Esophagus squamous epithelium (tissue), 4 donors: Measurements from ENCODE around the gene SBNO2.

ENCODE experiments used
- POLR2A ChIP-seq, 4 donors: fragments of 450-650 bp; IDR thresholded peaks; one replicate each; pipeline ENCODE4 v1.6.1; 2017; ENCODE audit warnings: antibody characterized with exemption in 4 of 4, mild to moderate bottlenecking in 4 of 4, moderate library complexity in 3 of 4
- TF ChIP-seq, protein P1 (sequence below), 6 experiments: fragments of 450-650 bp in 4 of 6; fragments of 200-600 bp in 2 of 6; sonication (generic) in 2 of 6; IDR thresholded peaks; one replicate each; pipeline ENCODE4 v1.5.1; 2016 to 2019; ENCODE audit warnings: antibody characterized with exemption in 6 of 6, mild to moderate bottlenecking in 4 of 6, moderate library complexity in 4 of 6

DNA sequence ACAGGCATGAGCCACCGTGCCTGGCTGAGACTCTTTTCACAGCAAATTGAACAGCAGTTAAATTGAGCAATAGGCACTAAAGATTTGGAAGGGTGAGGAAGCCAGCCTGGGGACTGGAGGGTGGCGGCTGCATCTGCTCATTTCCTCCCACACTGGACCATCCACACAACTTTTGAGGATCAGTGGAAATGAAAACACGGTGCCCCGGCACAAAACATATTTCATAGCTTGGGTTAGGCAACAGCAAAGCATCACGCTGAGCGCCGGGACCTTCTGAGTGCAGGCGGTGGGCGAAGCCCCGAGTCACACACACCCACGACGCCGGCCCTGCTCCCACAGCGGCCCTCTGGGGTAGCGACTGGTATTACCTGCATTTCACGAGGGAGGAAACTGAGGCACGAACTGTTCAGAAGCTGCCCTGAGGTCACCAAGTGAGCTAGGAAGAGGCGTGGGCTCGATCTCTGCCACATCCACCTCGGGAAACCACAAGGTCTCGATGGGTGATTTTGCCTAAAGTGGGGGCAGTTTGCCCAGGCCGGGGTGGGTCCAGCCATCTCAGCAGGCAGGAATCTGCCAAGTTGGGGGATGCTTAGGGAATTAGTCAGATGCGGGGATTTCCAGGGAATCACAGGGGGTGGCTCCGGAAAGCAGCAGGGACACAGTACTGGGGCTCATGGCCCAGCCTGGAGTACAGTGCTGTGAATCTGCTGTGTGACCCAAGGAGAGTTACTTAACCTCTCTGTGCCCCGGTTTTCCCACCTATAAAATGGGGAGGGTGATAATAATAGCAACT lies 3.5 kb upstream of the SBNO2 start:
- TF ChIP-seq POLR2A (IDR thresholded peaks at IDR 0.05): no peak
- TF ChIP-seq, protein P1, sequence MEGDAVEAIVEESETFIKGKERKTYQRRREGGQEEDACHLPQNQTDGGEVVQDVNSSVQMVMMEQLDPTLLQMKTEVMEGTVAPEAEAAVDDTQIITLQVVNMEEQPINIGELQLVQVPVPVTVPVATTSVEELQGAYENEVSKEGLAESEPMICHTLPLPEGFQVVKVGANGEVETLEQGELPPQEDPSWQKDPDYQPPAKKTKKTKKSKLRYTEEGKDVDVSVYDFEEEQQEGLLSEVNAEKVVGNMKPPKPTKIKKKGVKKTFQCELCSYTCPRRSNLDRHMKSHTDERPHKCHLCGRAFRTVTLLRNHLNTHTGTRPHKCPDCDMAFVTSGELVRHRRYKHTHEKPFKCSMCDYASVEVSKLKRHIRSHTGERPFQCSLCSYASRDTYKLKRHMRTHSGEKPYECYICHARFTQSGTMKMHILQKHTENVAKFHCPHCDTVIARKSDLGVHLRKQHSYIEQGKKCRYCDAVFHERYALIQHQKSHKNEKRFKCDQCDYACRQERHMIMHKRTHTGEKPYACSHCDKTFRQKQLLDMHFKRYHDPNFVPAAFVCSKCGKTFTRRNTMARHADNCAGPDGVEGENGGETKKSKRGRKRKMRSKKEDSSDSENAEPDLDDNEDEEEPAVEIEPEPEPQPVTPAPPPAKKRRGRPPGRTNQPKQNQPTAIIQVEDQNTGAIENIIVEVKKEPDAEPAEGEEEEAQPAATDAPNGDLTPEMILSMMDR (IDR thresholded peaks at IDR 0.05): peak in 2 of 6 experiments; percentile 27 to 41
